GM20431 (cell line): ENCODE results near the gene CTDSPL.

Experiments used
- in situ Hi-C: fragments of 300-500 bp; cut with MseI, MboI; formaldehyde crosslinking; loops from one replicate; pipeline ENCODE4 v1.15.0; 2020; ENCODE audit warnings: low sequenced_read_pairs; ENCODE audit not compliant: unreplicated experiment

CTDSPL gene

GRCh38 chr3:37852097-37852496 lies 9.6 kb upstream of the CTDSPL start:
- in situ Hi-C loops: loop anchor here (10.0 kb wide), 1 partner anchor 113 kb away; no protein-coding TSS in a partner anchor

GRCh38 chr3:37852771-37853170 lies 8.9 kb upstream of the CTDSPL start:
- in situ Hi-C loops: loop anchor here (10.0 kb wide), 1 partner anchor 112 kb away; no protein-coding TSS in a partner anchor

GRCh38 chr3:37853691-37854413 lies 7.8 kb upstream of the CTDSPL start:
- in situ Hi-C loops: loop anchor here (10.0 kb wide), 1 partner anchor 111 kb away; no protein-coding TSS in a partner anchor

GRCh38 chr3:37855363-37855970 lies 6.2 kb upstream of the CTDSPL start:
- in situ Hi-C loops: loop anchor here (10.0 kb wide), 1 partner anchor 109 kb away; no protein-coding TSS in a partner anchor

GRCh38 chr3:37856381-37856780 lies 5.3 kb upstream of the CTDSPL start:
- in situ Hi-C loops: loop anchor here (10.0 kb wide), 1 partner anchor 108 kb away; no protein-coding TSS in a partner anchor

- in situ Hi-C loops: loop anchor here (10.0 kb wide), 1 partner anchor 106 kb away; no protein-coding TSS in a partner anchor
Observed at GRCh38 chr3:37858742-37859141, 2.9 kb upstream of the CTDSPL start.

- in situ Hi-C loops: loop anchor here (10.0 kb wide), 1 partner anchor 105 kb away; no protein-coding TSS in a partner anchor
Observed at GRCh38 chr3:37859354-37859753, 2.3 kb upstream of the CTDSPL start.

GRCh38 chr3:37859908-37860199 lies 1.8 kb upstream of the CTDSPL start:
- in situ Hi-C loops: loop anchor here (10.0 kb wide), 1 partner anchor 105 kb away; no protein-coding TSS in a partner anchor

- in situ Hi-C loops: no loop called here
Observed at GRCh38 chr3:37862219-37862902, 681 bp downstream of the CTDSPL start.

- in situ Hi-C loops: no loop called here
Observed at GRCh38 chr3:37862903-37863815, 1.5 kb downstream of the CTDSPL start.

- in situ Hi-C loops: no loop called here
Observed at GRCh38 chr3:37863949-37864822, 2.5 kb downstream of the CTDSPL start.

- in situ Hi-C loops: no loop called here
Observed at GRCh38 chr3:37864904-37865303, 3.2 kb downstream of the CTDSPL start.

- in situ Hi-C loops: no loop called here
Observed at GRCh38 chr3:37867144-37867543, 5.5 kb downstream of the CTDSPL start.

GRCh38 chr3:37871858-37872257 lies 10.2 kb downstream of the CTDSPL start:
- in situ Hi-C loops: no loop called here

GRCh38 chr3:37872413-37873160 lies 10.9 kb downstream of the CTDSPL start:
- in situ Hi-C loops: no loop called here

GRCh38 chr3:37876279-37876678 lies 14.6 kb downstream of the CTDSPL start:
- in situ Hi-C loops: no loop called here

- in situ Hi-C loops: no loop called here
Observed at GRCh38 chr3:37882711-37883110, 21.0 kb downstream of the CTDSPL start.

GRCh38 chr3:37885814-37886213 lies 24.1 kb downstream of the CTDSPL start:
- in situ Hi-C loops: no loop called here
